Measurements from ENCODE around the gene FES.

GRCh38 chr15:90915216-90915807 is 31.0 kb downstream of the FES start:
- TF ChIP-seq CTCF (IDR thresholded peaks at IDR 0.05): no peak
- no peak for TF ChIP-seq POLR2A (IDR thresholded peaks at IDR 0.05)
